Measurements from ENCODE around the gene IDUA.
"Not testable (repeated sequence)": the region's sequence is repeated elsewhere in the genome, so short reads cannot be mapped to it uniquely, and the experiment has no call there.

The IDUA gene

GRCh38 chr4:1044469-1045192 is 57.8 kb downstream of the IDUA start:
- TF ChIP-seq, protein P1, sequence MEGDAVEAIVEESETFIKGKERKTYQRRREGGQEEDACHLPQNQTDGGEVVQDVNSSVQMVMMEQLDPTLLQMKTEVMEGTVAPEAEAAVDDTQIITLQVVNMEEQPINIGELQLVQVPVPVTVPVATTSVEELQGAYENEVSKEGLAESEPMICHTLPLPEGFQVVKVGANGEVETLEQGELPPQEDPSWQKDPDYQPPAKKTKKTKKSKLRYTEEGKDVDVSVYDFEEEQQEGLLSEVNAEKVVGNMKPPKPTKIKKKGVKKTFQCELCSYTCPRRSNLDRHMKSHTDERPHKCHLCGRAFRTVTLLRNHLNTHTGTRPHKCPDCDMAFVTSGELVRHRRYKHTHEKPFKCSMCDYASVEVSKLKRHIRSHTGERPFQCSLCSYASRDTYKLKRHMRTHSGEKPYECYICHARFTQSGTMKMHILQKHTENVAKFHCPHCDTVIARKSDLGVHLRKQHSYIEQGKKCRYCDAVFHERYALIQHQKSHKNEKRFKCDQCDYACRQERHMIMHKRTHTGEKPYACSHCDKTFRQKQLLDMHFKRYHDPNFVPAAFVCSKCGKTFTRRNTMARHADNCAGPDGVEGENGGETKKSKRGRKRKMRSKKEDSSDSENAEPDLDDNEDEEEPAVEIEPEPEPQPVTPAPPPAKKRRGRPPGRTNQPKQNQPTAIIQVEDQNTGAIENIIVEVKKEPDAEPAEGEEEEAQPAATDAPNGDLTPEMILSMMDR (IDR thresholded peaks at IDR 0.05; ENCODE audit: insufficient read depth, missing control alignments): no peak
- DNase-seq (ENCODE audit: insufficient read length, low spot score) (no peak), FAIRE-seq (no peak)

- DNase-seq (ENCODE audit: insufficient read length, low spot score) (no peak), FAIRE-seq (no peak)
- TF ChIP-seq, protein P1 (IDR thresholded peaks at IDR 0.05; ENCODE audit: insufficient read depth, missing control alignments): no peak
Observed at GRCh38 chr4:1045193-1045594, 58.4 kb downstream of the IDUA start.

GRCh38 chr4:1045595-1046201 is 58.9 kb downstream of the IDUA start:
- FAIRE-seq: no peak

DNA sequence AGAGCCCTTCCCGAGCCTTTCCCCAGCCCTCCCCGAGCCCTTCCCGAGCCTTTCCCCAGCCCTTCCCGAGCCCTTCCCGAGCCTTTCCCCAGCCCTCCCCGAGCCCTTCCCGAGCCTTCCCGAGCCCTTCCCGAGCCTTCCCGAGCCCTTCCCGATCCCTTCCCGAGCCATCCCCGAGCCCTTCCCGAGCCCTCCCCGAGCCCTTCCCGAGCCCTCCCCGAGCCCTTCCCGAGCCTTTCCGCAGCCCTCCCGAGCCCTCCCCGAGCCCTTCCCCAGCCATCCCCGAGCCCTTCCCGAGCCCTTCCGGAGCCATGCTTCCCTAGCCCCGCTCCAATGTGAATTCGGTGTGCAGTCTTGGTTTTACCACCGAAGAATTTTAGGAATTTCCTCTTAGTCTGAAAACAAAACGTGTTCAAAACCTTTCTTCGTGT is 59.8 kb downstream of the IDUA start:
- not testable (repeated sequence) for FAIRE-seq; DNase-seq (ENCODE audit: insufficient read length, low spot score)

More at GRCh38 chr4:1045595-1046201, 58.9 kb downstream of the IDUA start:
- DNase-seq (ENCODE audit: insufficient read length, low spot score): no peak
- TF ChIP-seq, protein P1 (IDR thresholded peaks at IDR 0.05; ENCODE audit: insufficient read depth, missing control alignments): no peak

GRCh38 chr4:1047106-1047975 is 60.5 kb downstream of the IDUA start:
- DNase-seq (ENCODE audit: insufficient read length, low spot score) (no peak), FAIRE-seq (no peak)
- TF ChIP-seq, protein P1 (IDR thresholded peaks at IDR 0.05; ENCODE audit: insufficient read depth, missing control alignments): no peak

GRCh38 chr4:1047976-1048772 is 61.3 kb downstream of the IDUA start:
- TF ChIP-seq, protein P1 (IDR thresholded peaks at IDR 0.05; ENCODE audit: insufficient read depth, missing control alignments): no peak
- DNase-seq (ENCODE audit: insufficient read length, low spot score) (no peak), FAIRE-seq (no peak)

Data from D721Med (cell line).